ENCODE data around the gene VEPH1.

Gene VEPH1

DNA sequence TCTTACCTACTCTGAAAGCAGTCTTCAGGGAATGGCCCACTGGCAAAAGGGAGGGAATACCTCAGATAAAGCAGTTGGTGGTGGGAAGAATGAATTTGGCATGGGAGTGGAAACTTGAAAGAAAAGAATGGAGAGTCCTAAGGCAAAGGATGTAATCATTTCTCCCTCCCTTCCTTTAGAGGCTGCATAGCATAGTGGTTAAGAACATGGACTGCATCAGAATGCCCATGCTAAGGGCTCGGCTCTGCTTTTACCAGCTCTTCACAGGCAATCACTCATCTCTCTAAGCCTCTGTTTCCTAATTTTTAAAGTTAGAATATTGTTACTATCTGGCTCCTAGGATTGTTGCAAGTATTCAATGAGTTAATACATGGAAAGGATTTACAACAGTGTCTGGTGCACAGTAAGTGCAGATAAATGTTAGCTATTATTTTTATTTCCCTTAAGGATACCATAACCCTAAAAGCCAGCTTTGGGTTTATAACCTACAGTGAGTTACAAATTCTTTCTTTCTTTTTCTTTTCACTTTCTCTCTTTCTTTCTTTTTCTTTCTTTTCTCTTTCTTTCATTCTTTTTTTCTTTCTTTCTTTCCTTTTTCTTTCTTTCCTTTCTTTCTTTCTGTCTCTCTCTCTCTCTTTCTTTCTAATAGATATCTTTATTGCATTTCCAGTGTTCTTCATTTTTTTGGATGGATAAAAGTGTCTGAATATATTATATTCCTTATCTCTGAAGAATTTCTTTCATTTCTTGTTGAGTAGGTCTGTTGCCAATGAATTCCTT, 23.6 kb downstream of the VEPH1 start:
- DNase-seq = no peak

DNA sequence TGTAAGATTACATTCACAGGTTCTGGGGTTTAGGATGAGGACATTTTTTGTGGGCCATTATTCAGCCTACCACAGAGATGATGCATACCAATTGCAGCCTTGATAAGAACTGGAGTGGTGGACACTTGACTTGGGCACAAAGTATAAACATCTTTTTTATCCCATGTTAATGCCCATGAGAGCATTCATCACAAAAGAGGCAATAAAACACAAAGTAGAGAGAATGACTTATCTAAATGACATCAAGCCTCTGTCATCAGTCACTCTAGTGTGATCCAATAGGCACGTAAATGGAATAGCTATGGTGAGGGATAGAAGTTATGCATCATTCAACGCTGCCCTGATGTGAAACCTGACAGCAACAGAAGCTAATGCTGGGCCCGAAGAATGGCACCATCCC, 25.8 kb downstream of the VEPH1 start:
- DNase-seq = no peak

GRCh38 chr3:157475921-157476414, 27.2 kb downstream of the VEPH1 start:
- DNase-seq = no peak

DNA sequence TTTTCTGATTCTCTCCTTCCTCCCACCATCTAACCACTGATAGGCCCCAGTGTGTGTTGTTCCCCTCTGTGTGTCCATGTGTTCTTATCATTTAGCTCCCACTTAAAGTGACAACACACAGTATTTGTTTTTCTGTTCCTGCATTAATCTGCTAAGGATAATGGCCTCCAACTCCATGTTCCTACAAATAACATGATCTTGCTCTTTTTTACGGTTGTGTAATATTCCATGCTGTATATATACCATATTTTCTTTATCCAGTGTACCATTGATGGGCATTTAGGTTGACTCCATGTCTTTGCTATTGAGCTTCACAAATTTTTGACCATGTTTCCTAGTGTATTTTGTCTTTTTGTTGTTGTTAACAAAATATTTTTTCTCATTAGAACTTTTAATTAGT, 30.6 kb downstream of the VEPH1 start:
- no peak for DNase-seq

- no peak for DNase-seq
Observed at GRCh38 chr3:157471064-157471463, 32.2 kb downstream of the VEPH1 start.

DNA sequence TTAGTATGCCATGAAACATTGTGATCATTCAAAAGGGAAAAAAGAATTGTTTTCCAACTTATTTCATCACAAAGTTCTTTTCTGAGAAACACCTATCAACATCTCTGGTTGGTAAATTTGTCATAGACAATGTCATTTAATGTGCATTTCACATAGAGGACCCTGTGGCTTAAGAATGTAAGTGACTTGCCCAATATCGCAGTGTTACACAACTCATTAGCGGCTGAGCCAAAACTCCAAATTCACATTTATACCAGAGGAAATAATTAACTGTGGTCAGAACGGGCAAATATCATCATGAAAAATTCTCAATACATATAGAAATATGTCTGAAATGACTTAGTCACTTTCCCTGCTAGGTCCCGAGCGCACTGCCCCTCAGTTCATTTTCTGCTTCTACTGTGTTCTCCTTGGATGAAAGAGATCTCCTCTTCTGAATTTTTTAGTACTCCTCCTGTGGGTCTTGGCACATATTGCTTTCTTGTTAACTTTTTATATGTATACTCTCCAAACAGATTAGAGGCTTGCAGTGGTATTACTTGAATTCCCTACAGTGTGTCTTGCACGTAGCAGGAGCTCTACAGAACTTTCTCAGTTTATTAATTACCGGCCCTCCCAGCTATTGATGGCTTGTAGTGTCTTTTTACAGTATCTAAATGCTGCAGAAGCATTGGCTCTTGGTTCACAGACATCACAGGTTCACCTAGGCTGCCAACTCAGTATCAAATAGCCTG, 33.5 kb downstream of the VEPH1 start:
- DNase-seq = no peak

DNA sequence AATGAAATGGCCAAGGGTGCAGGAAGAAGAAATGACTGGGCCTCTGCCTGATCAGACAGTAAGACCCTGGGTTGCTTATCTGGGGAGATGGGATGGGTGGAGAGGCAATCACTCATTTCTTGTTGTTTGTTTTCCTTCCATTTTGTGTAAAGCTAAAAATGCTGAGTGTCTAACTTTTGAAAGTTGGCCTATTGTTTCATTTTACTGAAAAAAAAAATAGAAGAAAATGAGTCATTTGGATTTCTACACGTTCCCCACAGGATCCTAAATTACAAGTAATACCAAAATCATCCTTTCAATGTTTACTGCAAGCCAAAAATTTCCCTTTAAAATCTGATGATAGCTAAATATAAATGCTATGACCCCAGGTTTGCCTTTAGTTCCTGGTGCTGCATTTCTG, 36.0 kb downstream of the VEPH1 start:
- no peak for DNase-seq

- no peak for DNase-seq
Observed at GRCh38 chr3:157465741-157466140, 37.5 kb downstream of the VEPH1 start.

GRCh38 chr3:157464321-157464720, 38.9 kb downstream of the VEPH1 start:
- DNase-seq = no peak

DNA sequence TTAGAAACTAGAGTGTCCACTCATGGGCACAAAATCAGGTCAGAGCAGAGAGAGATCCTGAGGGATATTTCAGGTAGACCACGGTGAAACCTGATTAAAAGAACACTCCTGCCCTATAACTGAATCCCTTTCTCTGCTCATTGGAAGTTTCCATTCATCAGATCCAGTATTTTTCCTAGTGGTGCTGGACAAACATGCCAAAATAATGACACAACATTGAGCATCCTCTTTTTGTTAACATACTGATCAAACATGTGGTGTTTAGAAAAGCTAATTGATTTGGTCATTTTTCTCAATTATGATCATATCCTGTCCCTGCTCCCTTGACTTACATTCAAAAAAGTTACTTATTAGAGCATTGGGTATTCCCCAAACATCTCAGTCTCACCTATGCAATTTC, 39.4 kb downstream of the VEPH1 start:
- no peak for DNase-seq

DNA sequence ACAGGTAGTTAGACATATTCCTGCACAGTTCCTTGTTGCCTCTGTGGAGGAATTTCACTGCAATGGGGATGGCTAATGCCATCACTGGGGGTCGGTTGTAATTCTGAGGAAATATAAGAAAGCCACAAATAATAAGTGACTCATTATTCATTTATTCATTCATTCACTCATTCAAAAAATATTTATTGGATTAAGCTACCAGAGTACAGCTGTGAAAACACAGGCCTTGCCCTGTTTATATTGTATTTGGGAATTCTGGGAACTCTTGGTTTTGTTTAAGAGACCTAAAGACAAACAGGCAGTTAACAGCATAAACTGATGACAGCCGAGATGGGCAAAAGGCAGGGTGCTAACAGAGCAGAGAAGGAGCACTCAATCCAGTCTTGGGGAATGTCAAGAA, 43.0 kb downstream of the VEPH1 start:
- DNase-seq = no peak

DNA sequence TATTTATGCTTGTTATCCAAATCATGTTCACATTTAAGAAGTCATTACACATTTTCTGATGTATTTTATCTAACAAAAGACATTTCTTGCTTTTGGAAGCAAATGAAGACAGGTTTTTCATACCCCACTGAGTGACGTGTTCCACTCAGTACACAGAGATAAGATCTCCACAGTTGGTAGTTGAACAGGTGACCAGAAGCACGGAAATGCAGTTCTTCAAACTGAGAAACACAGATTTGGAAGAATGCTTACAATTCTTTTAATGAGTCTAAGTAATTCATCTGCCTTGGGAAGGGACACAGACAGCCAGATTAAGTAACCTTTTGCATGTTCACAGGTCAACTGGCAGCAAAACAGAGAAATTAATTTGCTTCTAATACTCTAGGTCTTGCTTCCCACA, 43.5 kb downstream of the VEPH1 start:
- DNase-seq = no peak

GRCh38 chr3:157453824-157454223, 49.4 kb downstream of the VEPH1 start:
- DNase-seq = no peak

GRCh38 chr3:157452097-157452496, 51.1 kb downstream of the VEPH1 start:
- DNase-seq = no peak

DNA sequence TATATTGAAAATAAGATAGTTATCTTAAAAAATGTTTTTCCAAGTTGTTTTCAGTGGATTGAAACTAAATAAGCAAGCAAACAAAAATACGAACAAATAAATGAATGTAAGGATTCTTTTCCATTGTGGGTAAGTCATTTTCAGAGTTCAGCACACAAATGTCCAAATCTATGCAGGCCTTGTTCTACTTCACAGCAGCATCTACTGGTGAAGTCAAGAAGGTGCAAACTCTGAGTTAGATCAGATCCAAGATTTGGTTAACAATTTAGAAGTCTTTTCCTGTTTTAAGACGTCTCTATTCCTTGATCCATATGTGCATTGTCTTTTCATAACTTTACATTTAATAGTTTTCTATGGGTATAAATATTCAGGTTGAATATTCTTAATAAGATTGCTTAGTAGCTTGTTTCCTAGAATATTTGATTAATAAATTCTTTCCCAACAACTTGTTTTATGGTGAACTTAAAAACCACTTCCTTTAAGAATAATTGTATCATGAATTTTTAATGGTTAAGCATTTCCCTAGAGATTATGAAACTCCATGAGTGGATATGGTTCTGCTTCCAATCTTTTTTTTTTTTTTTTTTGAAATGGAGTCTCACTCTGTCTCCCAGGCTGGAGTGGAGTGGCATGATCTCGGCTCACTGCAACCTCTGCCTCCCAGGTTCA, 56.1 kb downstream of the VEPH1 start:
- peak in 2 of 58 donors; percentile 16 for DNase-seq

GRCh38 chr3:157445857-157446256, 57.4 kb downstream of the VEPH1 start:
- no peak for DNase-seq

- no peak for DNase-seq
Observed at GRCh38 chr3:157444797-157445184, 58.4 kb downstream of the VEPH1 start.

DNA sequence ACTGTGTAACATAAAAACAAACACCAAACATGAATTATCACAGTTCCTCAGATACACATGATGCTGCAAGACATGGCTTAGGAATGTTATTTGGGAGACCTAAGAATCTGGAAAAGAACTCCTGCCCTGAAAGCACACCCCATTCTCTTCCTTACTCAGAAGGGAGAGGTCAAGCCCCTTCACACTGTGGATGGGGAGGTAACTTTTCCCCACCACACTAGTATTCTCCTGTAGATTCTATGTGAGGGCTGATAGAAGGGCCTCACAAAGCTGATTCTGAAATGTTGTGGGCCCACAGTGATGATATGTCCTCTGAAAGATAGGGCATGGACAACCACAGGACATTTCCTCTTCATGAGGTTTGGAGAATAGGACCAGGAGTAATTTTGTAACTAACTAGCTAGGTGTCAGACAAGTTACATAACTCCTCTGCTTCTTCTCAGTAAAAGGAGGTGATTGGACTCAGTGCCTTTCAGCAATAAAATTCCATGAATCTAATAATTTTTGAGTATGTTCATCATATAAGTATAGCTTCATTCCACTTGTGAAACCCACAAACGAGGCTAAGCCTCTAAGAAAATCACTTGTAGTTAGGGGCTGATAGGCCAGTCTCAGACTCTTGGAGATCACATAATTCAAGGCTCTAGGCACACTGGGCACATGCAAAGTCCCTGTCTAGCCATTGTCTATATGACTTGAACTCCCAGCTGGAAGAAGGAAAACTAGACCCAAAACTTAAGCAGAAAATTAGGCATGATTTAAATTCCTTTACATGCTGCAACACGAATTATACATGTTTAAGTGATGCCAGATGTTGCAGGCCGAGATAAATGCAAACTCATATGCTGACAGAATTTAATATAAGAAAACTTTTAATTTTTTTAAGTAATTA, 59.1 kb downstream of the VEPH1 start:
- no peak for DNase-seq

DNA sequence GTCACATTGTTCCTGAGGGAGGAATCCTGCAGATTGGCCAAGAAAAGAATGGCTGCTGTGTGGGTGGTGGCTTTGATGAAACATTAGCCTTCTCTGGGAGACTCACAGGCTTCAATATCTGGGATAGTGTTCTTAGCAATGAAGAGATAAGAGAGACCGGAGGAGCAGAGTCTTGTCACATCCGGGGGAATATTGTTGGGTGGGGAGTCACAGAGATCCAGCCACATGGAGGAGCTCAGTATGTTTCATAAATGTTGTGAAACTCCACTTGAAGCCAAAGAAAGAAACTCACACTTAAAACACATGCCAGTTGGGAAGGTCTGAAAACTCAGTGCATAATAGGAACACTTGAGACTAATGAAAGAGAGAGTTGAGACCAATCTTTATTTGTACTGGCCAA, 60.5 kb downstream of the VEPH1 start:
- DNase-seq = no peak

- no peak for DNase-seq
Observed at GRCh38 chr3:157441102-157441624, 62.1 kb downstream of the VEPH1 start.

- peak in 1 of 58 donors; percentile 38 for DNase-seq
Observed at GRCh38 chr3:157438194-157438730, 65.0 kb downstream of the VEPH1 start.

Data from anterior cingulate cortex (tissue), 58 donors.